NT2/D1 (cell line): ENCODE measurements around the gene EFCAB8.
A peak's percentile ranks its signal among the peaks of the same experiment; 100 is the strongest.
"Not testable (repeated sequence)": the region's sequence is repeated elsewhere in the genome, so short reads cannot be mapped to it uniquely, and the experiment has no call there.

Experiments
- DNase-seq: peaks from one replicate; pipeline ENCODE4 v3.0.0-alpha.2; 2011; ENCODE audit warnings: low read depth, low spot score
- H3K27me3 ChIP-seq: 2 replicates; pipeline ENCODE4 v1.6.0; 2011; ENCODE audit warnings: mild to moderate bottlenecking; ENCODE audit not compliant: insufficient read length, insufficient read depth
- H3K36me3 ChIP-seq: 2 replicates; pipeline ENCODE4 v1.6.1; 2011; ENCODE audit warnings: mild to moderate bottlenecking, low read length, mixed read lengths; ENCODE audit not compliant: insufficient read depth, insufficient read length
- H3K4me1 ChIP-seq: 2 replicates; pipeline ENCODE4 v1.5.1; 2011; ENCODE audit not compliant: insufficient read depth, insufficient read length
- H3K4me3 ChIP-seq: 2 replicates; pipeline ENCODE4 v1.5.1; 2011; ENCODE audit warnings: low read depth; ENCODE audit not compliant: insufficient read length
- H3K9ac ChIP-seq: 2 replicates; pipeline ENCODE4 v1.6.0; 2011; ENCODE audit warnings: low read depth; ENCODE audit not compliant: insufficient read length
- H3K9me3 ChIP-seq: 2 replicates; pipeline ENCODE4 v1.5.1; 2011; ENCODE audit warnings: mild to moderate bottlenecking, low read length; ENCODE audit not compliant: insufficient read depth
- SUZ12 ChIP-seq: IDR thresholded peaks from 2 replicates; pipeline ENCODE4 v1.6.1; 2011; ENCODE audit not compliant: insufficient read length, insufficient read depth; ENCODE audit errors: extremely low read depth
- YY1 ChIP-seq: IDR thresholded peaks from 2 replicates; pipeline ENCODE4 v1.6.1; 2011; ENCODE audit not compliant: insufficient read length, insufficient read depth
- ZNF274 ChIP-seq: IDR thresholded peaks from 2 replicates; pipeline ENCODE4 v1.6.1; 2011; ENCODE audit warnings: mild to moderate bottlenecking, low read depth, low read length

EFCAB8 gene

GRCh38 chr20:32945710-32946221, 87.0 kb downstream of the EFCAB8 start:
- H3K4me3 ChIP-seq: no peak overlapping the region
- no peak for TF ChIP-seq SUZ12
- TF ChIP-seq YY1: no peak
- TF ChIP-seq ZNF274: no peak
- peaks cover 3% of the 10 kb centered on the region for H3K4me1 ChIP-seq
- peaks cover 36% of the 10 kb centered on the region for H3K27me3 ChIP-seq
- H3K9me3 ChIP-seq: no peaks in the 10 kb centered on the region
- no peak overlapping the region for H3K9ac ChIP-seq
- H3K36me3 ChIP-seq: no peaks in the 10 kb centered on the region
- DNase-seq: no peak

GRCh38 chr20:32946629-32947028, 87.9 kb downstream of the EFCAB8 start:
- Histone ChIP-seq H3K4me1 (peaks cover 3% of the 10 kb centered on the region), H3K4me3 (no peak overlapping the region), H3K9ac (no peak overlapping the region), H3K27me3 (peaks cover 42% of the 10 kb centered on the region), H3K9me3 (no peaks in the 10 kb centered on the region), H3K36me3 (no peaks in the 10 kb centered on the region)
- TF ChIP-seq ZNF274 (no peak), SUZ12 (no peak), YY1 (no peak)
- DNase-seq: no peak

- H3K27me3 ChIP-seq: peaks cover 66% of the 10 kb centered on the region
- H3K9ac ChIP-seq, H3K4me1 ChIP-seq, H3K9me3 ChIP-seq, H3K4me3 ChIP-seq, H3K36me3 ChIP-seq: not testable (repeated sequence)
- peak; percentile 63 for DNase-seq
Observed at GRCh38 chr20:32950539-32950938, 91.8 kb downstream of the EFCAB8 start.

GRCh38 chr20:32957459-32957858, 98.7 kb downstream of the EFCAB8 start:
- no peak for TF ChIP-seq ZNF274
- TF ChIP-seq SUZ12: no peak
- TF ChIP-seq YY1: no peak
- H3K9ac ChIP-seq: no peak overlapping the region
- no peaks in the 10 kb centered on the region for H3K4me1 ChIP-seq
- peaks cover 15% of the 10 kb centered on the region for H3K27me3 ChIP-seq
- H3K9me3 ChIP-seq: peaks cover 22% of the 10 kb centered on the region
- no peak overlapping the region for H3K4me3 ChIP-seq
- H3K36me3 ChIP-seq: no peaks in the 10 kb centered on the region
- DNase-seq: no peak

GRCh38 chr20:32958574-32958973, 99.9 kb downstream of the EFCAB8 start:
- H3K36me3 ChIP-seq: no peaks in the 10 kb centered on the region
- H3K4me3 ChIP-seq: no peak overlapping the region
- peaks cover 4% of the 10 kb centered on the region for H3K27me3 ChIP-seq
- no peak for DNase-seq
- peaks cover 22% of the 10 kb centered on the region for H3K9me3 ChIP-seq
- H3K4me1 ChIP-seq: no peaks in the 10 kb centered on the region
- H3K9ac ChIP-seq: no peak overlapping the region
- TF ChIP-seq YY1: no peak
- no peak for TF ChIP-seq ZNF274
- no peak for TF ChIP-seq SUZ12

- H3K36me3 ChIP-seq: no peaks in the 10 kb centered on the region
- no peak for DNase-seq
- no peaks in the 10 kb centered on the region for H3K27me3 ChIP-seq
- H3K9ac ChIP-seq: no peak overlapping the region
- no peak overlapping the region for H3K4me3 ChIP-seq
- peaks cover 22% of the 10 kb centered on the region for H3K9me3 ChIP-seq
- H3K4me1 ChIP-seq: no peaks in the 10 kb centered on the region
- no peak for TF ChIP-seq SUZ12
- TF ChIP-seq ZNF274: no peak
- TF ChIP-seq YY1: no peak
Observed at GRCh38 chr20:32959351-32960221, 100.9 kb downstream of the EFCAB8 start.

- Histone ChIP-seq H3K4me3 (no peak overlapping the region), H3K9ac (no peak overlapping the region), H3K4me1 (no peaks in the 10 kb centered on the region), H3K36me3 (no peaks in the 10 kb centered on the region), H3K9me3 (peaks cover 22% of the 10 kb centered on the region), H3K27me3 (no peaks in the 10 kb centered on the region)
- no peak for DNase-seq
- TF ChIP-seq SUZ12 (no peak), ZNF274 (no peak), YY1 (no peak)
Observed at GRCh38 chr20:32960222-32960518, 101.4 kb downstream of the EFCAB8 start.
